Left cardiac atrium (tissue), 4 donors: Measurements from ENCODE around the gene PCCA. TPM values are rescaled to one million over a fixed set of nuclear protein-coding genes. Genes with fewer than 3 reads are reported as not detected.

Experiments
- ATAC-seq, 2 donors: fragments of 200-7000 bp; cut with Tn5 transposase; one replicate each; pipeline ENCODE4 v1.9.1; 2020; ENCODE audit warnings: mild to moderate bottlenecking in 2 of 2, moderate library complexity in 2 of 2
- DNase-seq: peaks from one replicate; pipeline ENCODE4 v3.0.0-alpha.2; 2020
- intact Hi-C, 2 donors: fragments of 100-400 bp; cut with DNase I; formaldehyde crosslinking; loops; one replicate each; pipeline versions ENCODE4 v1.14.1 to v1.15.1; 2022 to 2023
- total RNA-seq, 2 donors: library from RNA; stranded (reverse); fragmentation: NEBNext Ultra II Directional; extraction: Animal tissue kit (Norgen Biotek cat#: 25700); gene quantifications; one replicate each; pipeline ENCODE4 v1.2.1, GENCODE V29; 2021
- donor health status: DM: no; HTN: yes; CAD: no.
- donor health status: DM: no; HTN: yes; CAD: no; lungs with severe emphysema.
- donor health status: DM: yes; HTN: yes; CAD: no.
- donor health status: Dilated cardiomyopathy.

Gene PCCA
- total RNA-seq, 2 donors from 2014 or later, result 47.1 to 51.1 TPM

- intact Hi-C loops, result no loop called here
- no peak for DNase-seq
- ATAC-seq, result no peak
Measured at GRCh38 chr13:100330662-100331061, 241.8 kb downstream of the PCCA start.

- no peak for DNase-seq
- intact Hi-C loops, result no loop called here
- ATAC-seq, result no peak
Measured at GRCh38 chr13:100333141-100333540, 244.2 kb downstream of the PCCA start.

- intact Hi-C loops, result no loop called here
- no peak for ATAC-seq
- DNase-seq, result no peak
Measured at GRCh38 chr13:100334214-100334613, 245.3 kb downstream of the PCCA start.

- intact Hi-C loops, result no loop called here
- DNase-seq (no peak), ATAC-seq (no peak)
Measured at GRCh38 chr13:100336795-100337516, 248.1 kb downstream of the PCCA start.

GRCh38 chr13:100338275-100338674 lies 249.4 kb downstream of the PCCA start:
- intact Hi-C loops, result no loop called here
- no peak for ATAC-seq

GRCh38 chr13:100339411-100339940 lies 250.6 kb downstream of the PCCA start:
- intact Hi-C loops, result no loop called here
- no peak for ATAC-seq
- no peak for DNase-seq

More at GRCh38 chr13:100338275-100338674, 249.4 kb downstream of the PCCA start:
- DNase-seq, result no peak

GRCh38 chr13:100340865-100341264 lies 252.0 kb downstream of the PCCA start:
- ATAC-seq (no peak), DNase-seq (no peak)
- intact Hi-C loops, result no loop called here

- no peak for ATAC-seq
- intact Hi-C loops, result no loop called here
Measured at GRCh38 chr13:100341327-100341726, 252.4 kb downstream of the PCCA start.

GRCh38 chr13:100344544-100344943 lies 255.7 kb downstream of the PCCA start:
- intact Hi-C loops, result no loop called here
- no peak for DNase-seq
- ATAC-seq, result no peak

More at GRCh38 chr13:100341327-100341726, 252.4 kb downstream of the PCCA start:
- no peak for DNase-seq

- DNase-seq (no peak), ATAC-seq (peak in 1 of 2 donors; percentile 45)
- intact Hi-C loops, result no loop called here
Measured at GRCh38 chr13:100347968-100348367, 259.1 kb downstream of the PCCA start.

- no peak for DNase-seq
- intact Hi-C loops, result no loop called here
- no peak for ATAC-seq
Measured at GRCh38 chr13:100349594-100349993, 260.7 kb downstream of the PCCA start.

- intact Hi-C loops, result no loop called here
- no peak for ATAC-seq
- no peak for DNase-seq
Measured at GRCh38 chr13:100350601-100351000, 261.7 kb downstream of the PCCA start.

- DNase-seq, result no peak
- ATAC-seq, result no peak
- intact Hi-C loops, result no loop called here
Measured at GRCh38 chr13:100356426-100356825, 267.5 kb downstream of the PCCA start.

GRCh38 chr13:100356889-100357288 lies 268.0 kb downstream of the PCCA start:
- ATAC-seq (no peak), DNase-seq (no peak)
- intact Hi-C loops, result no loop called here

GRCh38 chr13:100357764-100358163 lies 268.9 kb downstream of the PCCA start:
- DNase-seq (no peak), ATAC-seq (no peak)
- intact Hi-C loops, result no loop called here

GRCh38 chr13:100361504-100361903 lies 272.6 kb downstream of the PCCA start:
- intact Hi-C loops, result no loop called here
- DNase-seq (no peak), ATAC-seq (no peak)

- ATAC-seq, result no peak
- no peak for DNase-seq
- intact Hi-C loops, result no loop called here
Measured at GRCh38 chr13:100362371-100362770, 273.5 kb downstream of the PCCA start.

- ATAC-seq (no peak), DNase-seq (no peak)
- intact Hi-C loops, result no loop called here
Measured at GRCh38 chr13:100362781-100363180, 273.9 kb downstream of the PCCA start.

GRCh38 chr13:100363285-100363711 lies 274.4 kb downstream of the PCCA start:
- DNase-seq (no peak), ATAC-seq (no peak)
- intact Hi-C loops, result no loop called here

GRCh38 chr13:100363874-100364273 lies 275.0 kb downstream of the PCCA start:
- no peak for DNase-seq
- intact Hi-C loops, result no loop called here
- no peak for ATAC-seq

GRCh38 chr13:100364591-100364990 lies 275.7 kb downstream of the PCCA start:
- intact Hi-C loops, result no loop called here
- ATAC-seq (no peak), DNase-seq (no peak)
